ENCODE results near the gene REEP2. TPM values are rescaled to one million over a fixed set of nuclear protein-coding genes. Genes with fewer than 3 reads are reported as not detected.
"Not testable (repeated sequence)": the region's sequence is repeated elsewhere in the genome, so short reads cannot be mapped to it uniquely, and the experiment has no call there.

The REEP2 gene
- total RNA-seq, 1 experiment from 2014 or later, result 4.9 TPM

- CTCF ChIA-PET, result interaction anchor here (0.9 to 1.2 kb wide), 3 partner anchors 38 to 232 kb away, joined by 3 to 5 read pairs (median 4); partner anchors contain the start of genes BRD8 and KIF20A
- intact Hi-C loops (cut with micrococcal nuclease), result loop anchor here (2.0 kb wide), 1 partner anchor 230 kb away; no protein-coding TSS in a partner anchor
- H3K4me1 ChIP-seq (ENCODE audit: control insufficient read depth in 1 of 2, insufficient read depth in 2 of 2, low read length in 2 of 2); H3K27ac ChIP-seq (ENCODE audit: low read depth, low read length); H2AFZ ChIP-seq (ENCODE audit: low read depth, low read length, poor library complexity, severe bottlenecking); H3K9me3 ChIP-seq (ENCODE audit: control insufficient read depth in 1 of 2, insufficient read depth in 1 of 2, low read depth in 1 of 2, low read length in 2 of 2); H3K27me3 ChIP-seq (ENCODE audit: insufficient read depth, low read length); H3K4me2 ChIP-seq (ENCODE audit: low read length); POLR2A ChIA-PET; H4K20me1 ChIP-seq (ENCODE audit: insufficient read depth); H3K9me2 ChIP-seq (ENCODE audit: insufficient read depth); H3K4me3 ChIP-seq (replicated peaks in 1 of 2; ENCODE audit: low read depth in 1 of 2, low read length in 2 of 2); H3K79me2 ChIP-seq (ENCODE audit: insufficient read depth, low read length); BruUV-seq (replicated peaks); ATAC-seq; H3K9ac ChIP-seq (ENCODE audit: low read length): not testable (repeated sequence)
- RAD21 ChIA-PET (ENCODE audit: low non-redundant PET in 1 of 2, low total read pairs in 2 of 2, uncharacterized antibody in 2 of 2, unreplicated experiment in 2 of 2), result interaction anchor here in 1 of 2 experiments (0.7 kb wide), 1 partner anchor 290 kb away, joined by 3 read pairs; no protein-coding TSS in a partner anchor
- TF ChIP-seq CTCF (IDR thresholded peaks at IDR 0.05 in 2 of 3, conservative IDR thresholded peaks at IDR 0.05 in 1 of 3; ENCODE audit: borderline replicate concordance in 1 of 3, insufficient read depth in 1 of 3, low read depth in 2 of 3, low read length in 2 of 3) (peak; percentile 34 to 47 (median 38); a peak in 5 of 6 replicates), RAD21 (IDR thresholded peaks at IDR 0.05; ENCODE audit: low read depth) (peak; percentile 47)
- peaks cover 15 to 21% of the 10 kb centered on the region in 2 experiments for H3K36me3 ChIP-seq (ENCODE audit: control insufficient read depth in 1 of 2, insufficient read depth in 2 of 2, low read length in 2 of 2)
- DNase-seq (ENCODE audit: low read depth, low spot score), result peak; percentile 7
Observed at GRCh38 chr5:138410996-138411640, 27.7 kb upstream of the REEP2 start.

GRCh38 chr5:138418444-138418843 is 20.4 kb upstream of the REEP2 start:
- TF ChIP-seq EGR1 (IDR thresholded peaks at IDR 0.05; ENCODE audit: low read depth) (no peak), TCF7L2 (IDR thresholded peaks at IDR 0.05; ENCODE audit: borderline replicate concordance, extremely low read depth, insufficient read depth, insufficient read length) (no peak), CBX3 (IDR thresholded peaks at IDR 0.05; ENCODE audit: low read depth) (no peak), YY1 (IDR thresholded peaks at IDR 0.05; ENCODE audit: extremely low read depth, insufficient replicate concordance, low read depth, low read length) (no peak), REST (IDR thresholded peaks at IDR 0.05; ENCODE audit: low read depth) (no peak), JUND (IDR thresholded peaks at IDR 0.05) (no peak)
- H3K9ac ChIP-seq (ENCODE audit: low read length), result no peak overlapping the region
- no peak overlapping the region for H3K4me2 ChIP-seq (ENCODE audit: low read length)
- ATAC-seq (no peak), DNase-seq (ENCODE audit: low read depth, low spot score) (no peak)
- RAD21 ChIA-PET (ENCODE audit: low non-redundant PET in 1 of 2, low total read pairs in 2 of 2, uncharacterized antibody in 2 of 2, unreplicated experiment in 2 of 2), result no interaction called here
- no peaks in the 10 kb centered on the region for H3K27me3 ChIP-seq (ENCODE audit: insufficient read depth, low read length)
- CTCF ChIA-PET, result no interaction called here
- no peak overlapping the region for H3K27ac ChIP-seq (ENCODE audit: low read depth, low read length)
- intact Hi-C loops (cut with micrococcal nuclease), result no loop called here
- no peaks in the 10 kb centered on the region for H3K79me2 ChIP-seq (ENCODE audit: insufficient read depth, low read length)
- H3K36me3 ChIP-seq (ENCODE audit: control insufficient read depth in 1 of 2, insufficient read depth in 2 of 2, low read length in 2 of 2), result peaks cover 44 to 47% of the 10 kb centered on the region in 2 experiments; a peak in 3 of 4 replicates
- no peak overlapping the region for H2AFZ ChIP-seq (ENCODE audit: low read depth, low read length, poor library complexity, severe bottlenecking)
- no peaks in the 10 kb centered on the region for H4K20me1 ChIP-seq (ENCODE audit: insufficient read depth)
- POLR2A ChIA-PET, result no interaction called here
- no peaks in the 10 kb centered on the region for H3K9me3 ChIP-seq (ENCODE audit: control insufficient read depth in 1 of 2, insufficient read depth in 1 of 2, low read depth in 1 of 2, low read length in 2 of 2)
- H3K4me3 ChIP-seq (replicated peaks in 1 of 2; ENCODE audit: low read depth in 1 of 2, low read length in 2 of 2), result no peak overlapping the region
- no peaks in the 10 kb centered on the region for H3K9me2 ChIP-seq (ENCODE audit: insufficient read depth)
- BruUV-seq (replicated peaks), result no TSS peak
- no peaks in the 10 kb centered on the region for H3K4me1 ChIP-seq (ENCODE audit: control insufficient read depth in 1 of 2, insufficient read depth in 2 of 2, low read length in 2 of 2)
